H9 (cell line): ENCODE results near the gene MAD1L1. TPM values are rescaled to one million over a fixed set of nuclear protein-coding genes. Genes with fewer than 3 reads are reported as not detected.

Experiments
- DNase-seq: peaks from one replicate; pipeline ENCODE4 v3.0.0-alpha.2; 2017
- H2AFZ ChIP-seq: one replicate; pipeline ENCODE4 v1.6.1; 2013; ENCODE audit warnings: mild to moderate bottlenecking, low read length, control low read depth, moderate library complexity
- H2AK5ac ChIP-seq: 2 replicates; pipeline ENCODE4 v1.6.1; 2013; ENCODE audit warnings: low read length, control low read depth, mixed read lengths; ENCODE audit not compliant: insufficient read length
- H2BK120ac ChIP-seq: one replicate; pipeline ENCODE4 v1.6.1; 2013; ENCODE audit warnings: low read depth, mild to moderate bottlenecking, low read length, control low read depth, inconsistent platforms; ENCODE audit not compliant: poor library complexity, severe bottlenecking
- H2BK12ac ChIP-seq: 2 replicates; pipeline ENCODE4 v1.6.1; 2013; ENCODE audit warnings: low read length, control low read depth, mixed read lengths, low read depth; ENCODE audit not compliant: insufficient read length
- H2BK15ac ChIP-seq: 2 replicates; pipeline ENCODE4 v1.6.1; 2013; ENCODE audit warnings: low read depth, low read length, control low read depth
- H2BK20ac ChIP-seq: one replicate; pipeline ENCODE4 v1.6.1; 2013; ENCODE audit warnings: low read depth, mild to moderate bottlenecking, low read length, control low read depth, inconsistent platforms; ENCODE audit not compliant: poor library complexity, severe bottlenecking
- H2BK5ac ChIP-seq: 2 replicates; pipeline ENCODE4 v1.6.1; 2013; ENCODE audit warnings: low read length, control low read depth, mixed read lengths; ENCODE audit not compliant: insufficient read length
- H3K14ac ChIP-seq: 2 replicates; pipeline ENCODE4 v1.6.1; 2013; ENCODE audit warnings: low read length, control low read depth; ENCODE audit not compliant: insufficient read depth
- H3K18ac ChIP-seq: 2 replicates; pipeline ENCODE4 v1.6.1; 2013; ENCODE audit warnings: low read depth, mild to moderate bottlenecking, mixed read lengths, low read length, control low read depth; ENCODE audit not compliant: insufficient read length
- H3K23ac ChIP-seq: 2 replicates; pipeline ENCODE4 v1.6.1; 2013; ENCODE audit warnings: low read length, control low read depth, mixed read lengths, low read depth; ENCODE audit not compliant: insufficient read length
- H3K23me2 ChIP-seq: 2 replicates; pipeline ENCODE4 v1.6.1; 2013; ENCODE audit warnings: low read depth, mild to moderate bottlenecking, mixed read lengths, low read length, control low read depth; ENCODE audit not compliant: insufficient read length, poor library complexity, severe bottlenecking
- H3K27ac ChIP-seq: 2 replicates; pipeline ENCODE4 v1.5.1; 2013; ENCODE audit warnings: low read length, control low read depth, mixed read lengths, low read depth; ENCODE audit not compliant: insufficient read length
- H3K27me3 ChIP-seq: 2 replicates; pipeline ENCODE4 v1.6.1; 2013; ENCODE audit warnings: low read length, control low read depth, inconsistent platforms; ENCODE audit not compliant: insufficient read depth
- H3K4ac ChIP-seq: 2 replicates; pipeline ENCODE4 v1.6.1; 2013; ENCODE audit warnings: low read depth, mild to moderate bottlenecking, control low read depth, inconsistent platforms, low read length, moderate library complexity
- H3K4me1 ChIP-seq: 2 replicates; pipeline ENCODE4 v1.6.1; 2013; ENCODE audit warnings: low read length, control low read depth, inconsistent platforms; ENCODE audit not compliant: insufficient read depth
- H3K4me2 ChIP-seq: 2 replicates; pipeline ENCODE4 v1.6.1; 2013; ENCODE audit warnings: low read length, control low read depth, mixed read lengths; ENCODE audit not compliant: insufficient read length, insufficient read depth
- H3K56ac ChIP-seq: 2 replicates; pipeline ENCODE4 v1.6.1; 2013; ENCODE audit warnings: low read depth, mild to moderate bottlenecking, mixed read lengths, low read length, control low read depth; ENCODE audit not compliant: insufficient read length
- H3K79me1 ChIP-seq: 2 replicates; pipeline ENCODE4 v1.6.1; 2013; ENCODE audit warnings: low read depth, mild to moderate bottlenecking, moderate library complexity, low read length, control low read depth, inconsistent platforms; ENCODE audit not compliant: insufficient read depth, poor library complexity, severe bottlenecking
- H3K79me2 ChIP-seq: 2 replicates; pipeline ENCODE4 v1.6.1; 2013; ENCODE audit warnings: low read length, control low read depth, inconsistent platforms; ENCODE audit not compliant: insufficient read depth
- H3K9ac ChIP-seq: 2 replicates; pipeline ENCODE4 v1.6.1; 2013; ENCODE audit warnings: low read length, control low read depth, mixed read lengths; ENCODE audit not compliant: insufficient read length; ENCODE audit errors: extremely low read depth
- H3K9me3 ChIP-seq: one replicate; pipeline ENCODE4 v1.6.1; 2013; ENCODE audit warnings: low read depth, low read length, inconsistent platforms; ENCODE audit not compliant: control insufficient read depth
- H3T11ph ChIP-seq: one replicate; pipeline ENCODE4 v1.6.1; 2013; ENCODE audit warnings: mild to moderate bottlenecking, low read length, control low read depth, inconsistent platforms
- H4K20me1 ChIP-seq: one replicate; pipeline ENCODE4 v1.6.1; 2013; ENCODE audit not compliant: control insufficient read depth, insufficient read length, insufficient read depth
- H4K5ac ChIP-seq: 2 replicates; pipeline ENCODE4 v1.6.1; 2013; ENCODE audit warnings: low read depth, mild to moderate bottlenecking, mixed read lengths, low read length, control low read depth; ENCODE audit not compliant: insufficient read length
- H4K8ac ChIP-seq: replicated peaks from 2 replicates; pipeline ENCODE4 v1.6.1; 2013; ENCODE audit warnings: low read length, control low read depth, mixed read lengths, low read depth; ENCODE audit not compliant: insufficient read length
- H4K91ac ChIP-seq: 2 replicates; pipeline ENCODE4 v1.6.1; 2013; ENCODE audit warnings: low read depth, mild to moderate bottlenecking, moderate library complexity, mixed read lengths, low read length, control low read depth; ENCODE audit not compliant: insufficient read length
- H3K27ac Mint-ChIP-seq, 3 experiments: 2 replicates in 2 of 3; 3 replicates in 1 of 3; pipeline ENCODE4 v1.8.0; 2020 to 2021; ENCODE audit warnings: mixed read lengths in 3 of 3, mild to moderate bottlenecking in 1 of 3, moderate library complexity in 1 of 3
- H3K27me3 Mint-ChIP-seq: 2 replicates; pipeline ENCODE4 v1.8.0; 2021; ENCODE audit warnings: low read depth, mild to moderate bottlenecking, moderate library complexity, mixed read lengths
- H3K36me3 Mint-ChIP-seq, 3 experiments: 2 replicates in 2 of 3; 3 replicates in 1 of 3; pipeline ENCODE4 v1.8.0; 2020 to 2021; ENCODE audit warnings: low read depth in 3 of 3, mixed read lengths in 3 of 3; ENCODE audit not compliant: insufficient read depth in 1 of 3
- H3K4me1 Mint-ChIP-seq, 2 experiments: 2 replicates each; pipeline ENCODE4 v1.8.0; 2020; ENCODE audit warnings: mixed read lengths in 2 of 2
- H3K4me3 Mint-ChIP-seq, 2 experiments: 2 replicates in 1 of 2; 3 replicates in 1 of 2; pipeline ENCODE4 v1.8.0; 2020 to 2021; ENCODE audit warnings: mild to moderate bottlenecking in 2 of 2, mixed read lengths in 2 of 2, moderate library complexity in 1 of 2
- H3K9me3 Mint-ChIP-seq, 2 experiments: 2 replicates in 1 of 2; 3 replicates in 1 of 2; pipeline ENCODE4 v1.8.0; 2020; ENCODE audit warnings: mild to moderate bottlenecking in 2 of 2, mixed read lengths in 2 of 2, moderate library complexity in 1 of 2
- WGBS: extraction: QIAGEN DNeasy Blood & Tissue Kit; methylation state at CpG from one replicate; pipeline ENCODE4 v1.1.7; 2013; ENCODE audit warnings: missing lambda C conversion rate, low lambda C conversion rate, mixed read lengths; ENCODE audit not compliant: insufficient read length; ENCODE audit errors: extremely low coverage; 5-methylcytosine and 5-hydroxymethylcytosine counted together
- total RNA-seq: library from RNA; stranded (reverse); gene quantifications from 2 replicates; pipeline ENCODE4 v1.2.1, GENCODE V29; 2021
- TF ChIP-seq, protein P1 (sequence below): fragments of 200-600 bp; sonication (generic); conservative IDR thresholded peaks from 3 replicates; pipeline ENCODE4 v1.8.0; 2021; ENCODE audit warnings: antibody characterized with exemption, mild to moderate bottlenecking

Gene MAD1L1
- total RNA-seq, 1 experiment from 2014 or later = 39.0 TPM

DNA sequence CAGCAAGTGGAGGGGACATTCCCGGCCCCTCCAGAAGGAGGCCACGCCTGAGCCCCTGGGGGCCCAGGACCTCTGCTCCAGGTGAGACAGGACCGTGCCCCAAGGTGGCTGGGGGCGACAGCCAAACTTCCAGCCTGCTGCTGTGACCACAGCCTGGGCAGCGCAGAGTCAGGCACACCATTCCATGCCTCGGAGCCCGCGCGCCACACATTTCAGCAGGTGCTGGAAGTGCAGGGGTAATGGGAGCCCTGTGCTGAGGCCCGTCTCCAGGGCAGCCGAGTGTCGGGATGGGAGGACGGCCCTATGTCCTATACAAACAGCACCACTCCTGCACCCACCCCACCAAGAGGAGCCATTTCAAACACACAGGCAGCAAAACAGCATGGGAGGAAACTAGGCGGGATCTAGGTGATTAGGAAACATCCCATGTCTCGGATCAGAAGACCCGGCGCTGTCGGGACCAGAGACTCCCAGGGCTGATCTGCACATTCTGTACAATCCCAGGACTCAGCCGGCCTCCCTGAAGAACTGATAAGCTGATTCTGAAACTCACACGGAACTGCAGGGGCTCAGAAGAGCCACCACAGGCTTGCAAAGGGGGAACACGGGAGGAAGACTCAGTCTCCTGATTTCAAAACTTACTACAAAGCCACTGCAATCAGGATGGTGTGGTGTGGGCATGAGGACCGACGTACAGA lies 290.4 kb downstream of the MAD1L1 start:
- Histone ChIP-seq H4K91ac (no peak overlapping the region), H3K4me2 (no peak overlapping the region), H3T11ph (no peak overlapping the region), H3K23ac (no peak overlapping the region), H3K4me1 (peaks cover 2% of the 10 kb centered on the region; the same call in 1 of the 2 replicates), H4K5ac (no peak overlapping the region), H2AFZ (no peak overlapping the region), H3K9me3 (peaks cover 8% of the 10 kb centered on the region), H3K14ac (no peak overlapping the region; the same call in 1 of the 2 replicates), H3K18ac (no peak overlapping the region), H2BK120ac (no peak overlapping the region), H3K79me1 (no peaks in the 10 kb centered on the region), H3K23me2 (no peaks in the 10 kb centered on the region), H2AK5ac (no peak overlapping the region), H4K20me1 (no peaks in the 10 kb centered on the region), H3K27me3 (no peaks in the 10 kb centered on the region), H2BK12ac (no peak overlapping the region), H3K9ac (no peak overlapping the region), H2BK15ac (no peak overlapping the region), H3K56ac (no peak overlapping the region), H2BK5ac (no peak overlapping the region), H2BK20ac (no peak overlapping the region), H3K27ac (no peak overlapping the region), H4K8ac (no peak overlapping the region), H3K79me2 (no peaks in the 10 kb centered on the region), H3K4ac (no peak overlapping the region)
- TF ChIP-seq, protein P1, sequence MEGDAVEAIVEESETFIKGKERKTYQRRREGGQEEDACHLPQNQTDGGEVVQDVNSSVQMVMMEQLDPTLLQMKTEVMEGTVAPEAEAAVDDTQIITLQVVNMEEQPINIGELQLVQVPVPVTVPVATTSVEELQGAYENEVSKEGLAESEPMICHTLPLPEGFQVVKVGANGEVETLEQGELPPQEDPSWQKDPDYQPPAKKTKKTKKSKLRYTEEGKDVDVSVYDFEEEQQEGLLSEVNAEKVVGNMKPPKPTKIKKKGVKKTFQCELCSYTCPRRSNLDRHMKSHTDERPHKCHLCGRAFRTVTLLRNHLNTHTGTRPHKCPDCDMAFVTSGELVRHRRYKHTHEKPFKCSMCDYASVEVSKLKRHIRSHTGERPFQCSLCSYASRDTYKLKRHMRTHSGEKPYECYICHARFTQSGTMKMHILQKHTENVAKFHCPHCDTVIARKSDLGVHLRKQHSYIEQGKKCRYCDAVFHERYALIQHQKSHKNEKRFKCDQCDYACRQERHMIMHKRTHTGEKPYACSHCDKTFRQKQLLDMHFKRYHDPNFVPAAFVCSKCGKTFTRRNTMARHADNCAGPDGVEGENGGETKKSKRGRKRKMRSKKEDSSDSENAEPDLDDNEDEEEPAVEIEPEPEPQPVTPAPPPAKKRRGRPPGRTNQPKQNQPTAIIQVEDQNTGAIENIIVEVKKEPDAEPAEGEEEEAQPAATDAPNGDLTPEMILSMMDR = no peak
- Mint-ChIP-seq H3K27me3 (no peaks in the 10 kb centered on the region), H3K27ac (peak overlapping the region; percentile 32 to 94 (median 37); a peak in 5 of 7 replicates), H3K4me1 (peaks cover 25 to 34% of the 10 kb centered on the region in 2 experiments), H3K36me3 (peaks cover 6 to 14% (median 13%) of the 10 kb centered on the region in 3 experiments), H3K9me3 (peaks cover 12 to 13% of the 10 kb centered on the region in 2 experiments), H3K4me3 (no peak overlapping the region)
- DNase-seq = no peak
- no CpG with 5 or more reads among the region's 23 CpGs for WGBS
